CD1c-positive myeloid dendritic cell (primary cell): Measurements from ENCODE around the gene COL12A1.

Experiments used
- DNase-seq: peaks from one replicate; pipeline ENCODE4 v3.0.0-alpha.2; 2016; ENCODE audit errors: extremely low spot score

Gene COL12A1

DNA sequence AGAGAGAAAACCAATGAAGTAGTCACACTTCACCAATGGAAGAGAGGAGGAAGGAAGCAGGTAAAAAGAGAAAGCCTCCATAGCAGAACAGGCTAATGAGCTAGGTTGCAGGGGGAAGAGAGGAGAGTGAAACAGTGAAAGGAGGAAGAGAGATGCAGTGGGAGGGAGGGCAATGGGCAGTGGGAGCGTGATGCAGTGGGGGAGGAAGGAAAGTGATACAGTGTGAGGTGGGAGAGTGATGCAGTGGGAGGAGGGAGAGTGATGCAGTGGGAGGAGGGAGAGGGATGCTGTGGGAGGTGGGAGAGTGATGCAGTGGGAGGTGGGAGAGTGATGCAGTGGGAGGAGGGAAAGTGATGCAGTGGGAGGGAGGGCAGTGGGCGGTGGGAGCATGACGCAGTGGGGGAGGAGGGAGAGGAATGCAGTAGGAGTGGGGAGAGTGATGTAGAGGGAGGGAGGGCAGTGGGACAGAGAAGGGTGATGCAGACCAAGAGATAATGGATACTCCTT lies 29.7 kb downstream of the COL12A1 start:
- no peak for DNase-seq

DNA sequence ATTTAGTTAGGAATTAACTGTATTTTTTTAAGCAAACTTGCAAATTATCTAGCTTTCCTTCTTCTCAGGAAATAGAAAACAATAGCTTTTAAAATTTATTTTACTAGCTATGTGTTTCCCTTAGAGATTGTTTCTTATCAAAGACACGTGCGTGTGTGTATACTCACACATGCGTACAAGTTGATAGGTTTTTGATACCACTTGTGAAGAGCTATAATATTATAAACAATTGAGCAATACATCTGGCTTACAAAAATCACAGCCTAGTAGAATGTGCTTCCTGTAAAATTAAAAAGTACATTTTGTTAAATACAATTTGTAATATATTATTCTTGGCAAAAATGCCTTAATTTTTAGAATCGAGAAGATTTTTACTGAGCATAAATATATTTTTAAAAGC lies 33.9 kb downstream of the COL12A1 start:
- no peak for DNase-seq

DNA sequence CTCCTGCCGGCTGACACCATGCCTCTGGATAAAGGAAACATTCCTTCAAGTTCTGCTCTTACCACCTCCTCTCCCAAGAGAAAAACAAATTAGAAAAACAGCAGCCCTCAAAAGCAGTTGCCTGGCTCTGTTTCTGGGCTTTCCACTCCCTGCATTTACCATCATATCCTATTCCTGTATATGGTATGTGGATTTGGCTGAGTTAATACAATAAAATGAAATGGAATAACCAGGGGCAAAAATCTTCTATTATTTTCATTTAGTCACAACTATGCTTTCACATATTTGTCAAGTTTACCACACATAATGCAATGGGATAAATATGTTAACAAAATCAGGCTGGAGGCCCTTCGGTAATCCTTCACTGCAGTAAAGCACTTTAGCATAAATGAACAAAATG lies 34.3 kb downstream of the COL12A1 start:
- no peak for DNase-seq

DNA sequence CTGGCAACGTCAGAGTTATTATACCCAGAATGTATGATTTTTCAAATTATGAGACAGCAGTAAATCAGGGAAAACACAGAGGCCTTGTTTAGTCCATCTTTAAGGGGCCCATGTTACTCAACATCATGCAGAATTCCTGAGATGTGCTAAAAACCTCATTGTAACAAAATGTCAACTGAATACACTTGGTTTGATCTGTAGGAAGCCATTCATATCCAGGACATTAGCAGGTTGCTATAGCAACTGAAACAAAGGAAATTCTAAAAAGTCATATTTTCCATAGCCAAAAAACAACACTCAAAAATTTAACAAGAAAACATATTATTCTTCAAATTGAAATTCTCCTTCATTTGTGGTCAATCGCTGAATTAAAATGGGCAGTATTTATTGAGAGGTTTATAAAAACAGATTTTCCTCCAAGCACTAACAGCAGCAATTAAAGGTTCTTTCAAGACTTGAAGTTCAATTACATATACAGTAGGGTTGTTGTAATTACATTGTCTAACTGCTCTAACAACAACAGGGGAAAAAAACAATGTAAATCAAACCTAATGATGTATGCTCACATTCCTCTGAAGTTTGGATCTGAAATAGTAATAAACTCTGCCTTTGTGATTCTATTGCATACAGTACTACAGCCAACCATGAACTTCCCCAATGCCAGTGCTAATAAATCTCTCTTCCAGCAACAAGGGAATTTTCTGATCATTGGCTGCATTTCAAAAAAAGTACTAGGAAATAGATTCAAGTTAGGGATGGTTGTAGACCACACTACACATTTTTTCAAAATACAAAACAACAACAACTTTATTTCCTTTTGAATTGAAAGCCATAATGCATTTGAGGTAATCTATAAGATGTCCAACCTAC lies 34.9 kb downstream of the COL12A1 start:
- DNase-seq = no peak

- no peak for DNase-seq
Measured at GRCh38 chr6:75169689-75170586, 35.9 kb downstream of the COL12A1 start.

DNA sequence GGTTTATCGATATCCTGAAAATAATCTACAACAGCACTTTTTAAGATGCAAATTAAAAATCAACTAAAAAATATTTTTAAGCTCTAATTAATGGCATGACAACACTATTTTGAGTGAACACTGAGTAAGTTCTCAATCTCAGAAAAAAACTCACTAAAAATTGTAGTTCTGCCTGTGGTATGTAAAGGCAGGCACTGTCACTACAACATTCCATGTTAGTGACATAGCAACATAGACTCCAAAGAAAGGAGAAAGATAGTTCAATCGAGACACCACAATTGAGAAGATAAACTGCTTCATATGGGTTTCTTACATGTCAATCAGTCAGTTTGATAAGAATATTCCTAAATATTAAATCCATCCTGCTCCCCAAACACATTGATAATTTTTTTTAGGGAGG lies 38.0 kb downstream of the COL12A1 start:
- DNase-seq = no peak

- no peak for DNase-seq
Measured at GRCh38 chr6:75167325-75167724, 38.5 kb downstream of the COL12A1 start.

DNA sequence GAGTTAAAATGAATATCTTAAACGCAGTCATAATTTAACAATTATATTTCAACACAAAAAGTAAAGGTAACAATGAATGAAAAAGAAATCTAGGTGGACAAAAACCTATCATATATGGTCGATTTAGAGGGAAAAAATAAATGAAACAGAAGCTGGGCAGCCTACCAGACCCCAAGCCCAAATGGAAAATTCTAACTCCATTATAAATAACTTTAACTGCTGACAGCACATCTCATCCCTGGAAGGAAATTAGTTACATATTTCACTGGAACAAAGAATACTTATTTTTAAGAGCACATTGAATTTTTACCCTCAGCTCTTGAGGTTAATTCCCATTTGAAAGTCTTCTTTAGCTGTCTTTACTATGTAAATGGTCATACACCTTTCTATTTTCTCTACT lies 39.1 kb downstream of the COL12A1 start:
- DNase-seq = no peak

DNA sequence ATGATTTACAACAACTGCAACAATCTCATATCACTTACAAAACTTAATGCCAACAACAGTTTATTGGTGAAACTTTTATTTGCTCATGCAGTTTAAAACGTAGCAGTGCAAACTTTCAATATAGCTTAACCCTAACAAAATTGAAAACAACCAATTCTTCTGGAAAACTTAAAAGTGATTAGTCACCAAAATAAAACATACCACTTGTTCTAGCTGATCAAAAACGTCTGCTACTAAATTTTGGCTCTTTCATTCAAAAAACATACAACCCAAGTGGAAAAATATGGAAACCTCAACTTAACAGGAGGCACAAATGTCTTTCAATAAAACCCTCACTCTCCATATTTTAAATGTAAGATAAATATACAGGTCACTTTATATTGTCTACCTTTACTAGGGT lies 39.6 kb downstream of the COL12A1 start:
- DNase-seq = no peak

DNA sequence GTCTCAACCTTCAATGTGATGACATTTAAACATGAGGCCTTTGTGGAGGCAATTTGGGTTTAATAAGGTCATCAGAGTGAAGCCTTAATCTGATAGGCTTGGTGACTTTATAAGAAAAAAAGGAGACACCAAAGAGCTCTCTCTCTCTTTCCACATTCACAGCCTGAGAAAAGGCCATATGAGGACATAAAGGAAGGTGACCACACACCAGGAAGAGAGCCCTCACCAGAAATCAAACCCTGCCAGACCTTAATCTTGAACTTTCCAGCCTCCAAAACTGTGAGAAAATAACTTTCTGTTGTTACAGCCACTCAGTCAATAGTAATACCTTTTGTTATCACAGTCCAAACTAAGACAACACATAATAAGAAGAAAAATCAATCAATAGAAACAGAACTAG lies 47.7 kb downstream of the COL12A1 start:
- no peak for DNase-seq

- no peak for DNase-seq
Measured at GRCh38 chr6:75157336-75157735, 48.5 kb downstream of the COL12A1 start.

DNA sequence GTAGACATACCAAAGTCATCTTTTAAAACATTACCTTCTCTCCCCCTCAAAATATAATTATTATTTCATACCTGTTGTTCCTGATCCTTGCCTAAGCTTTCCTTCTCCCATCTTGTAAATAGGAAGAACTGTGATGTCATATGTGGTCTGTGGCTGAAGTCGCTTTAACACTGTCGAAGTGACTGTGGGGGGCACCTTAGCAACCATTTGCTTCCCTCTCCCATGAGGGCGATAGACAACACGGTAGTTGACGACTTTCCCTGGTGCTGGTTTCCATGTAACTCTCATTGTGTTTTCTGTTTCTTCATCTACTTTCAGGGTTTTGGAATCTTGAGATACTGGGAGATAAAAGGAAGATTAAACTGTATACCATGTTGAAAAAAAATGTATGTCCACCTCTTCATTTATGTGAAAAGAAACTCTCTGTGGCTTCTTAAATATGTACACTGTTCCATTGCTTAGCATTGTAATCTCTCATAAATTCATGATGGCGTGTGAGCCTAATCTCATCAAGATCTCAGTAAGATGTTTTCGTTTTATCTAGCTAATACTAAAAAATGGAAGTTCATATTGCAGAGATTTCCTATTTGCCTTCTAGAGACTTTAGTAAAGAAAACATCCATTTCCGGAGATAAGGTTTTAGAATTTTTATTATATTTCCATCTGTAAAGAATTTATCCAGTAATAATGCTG lies 49.5 kb downstream of the COL12A1 start:
- no peak for DNase-seq

- no peak for DNase-seq
Measured at GRCh38 chr6:75155631-75156030, 50.2 kb downstream of the COL12A1 start.

GRCh38 chr6:75154973-75155372 lies 50.9 kb downstream of the COL12A1 start:
- DNase-seq = no peak

GRCh38 chr6:75150685-75151412 lies 55.0 kb downstream of the COL12A1 start:
- no peak for DNase-seq

DNA sequence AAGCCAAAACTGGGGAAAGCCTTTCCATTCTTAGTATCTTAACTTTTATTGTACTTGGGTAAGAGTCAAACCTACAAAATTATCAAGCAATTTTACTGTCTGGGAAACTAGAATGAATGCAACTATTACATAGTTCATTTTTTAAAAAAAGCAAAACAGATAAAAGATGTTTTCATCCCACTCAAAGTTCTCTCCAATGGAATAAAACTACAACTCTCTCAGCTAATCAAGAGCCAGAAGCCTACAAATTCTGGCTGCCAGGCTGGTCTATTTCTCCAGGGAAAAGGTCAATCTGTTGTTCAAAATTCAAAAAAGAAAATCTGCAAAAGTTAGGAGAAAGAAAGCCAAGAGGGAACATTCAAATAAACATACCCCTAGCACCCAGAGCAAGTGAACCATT lies 56.2 kb downstream of the COL12A1 start:
- no peak for DNase-seq

- DNase-seq = no peak
Measured at GRCh38 chr6:75149240-75149639, 56.6 kb downstream of the COL12A1 start.

DNA sequence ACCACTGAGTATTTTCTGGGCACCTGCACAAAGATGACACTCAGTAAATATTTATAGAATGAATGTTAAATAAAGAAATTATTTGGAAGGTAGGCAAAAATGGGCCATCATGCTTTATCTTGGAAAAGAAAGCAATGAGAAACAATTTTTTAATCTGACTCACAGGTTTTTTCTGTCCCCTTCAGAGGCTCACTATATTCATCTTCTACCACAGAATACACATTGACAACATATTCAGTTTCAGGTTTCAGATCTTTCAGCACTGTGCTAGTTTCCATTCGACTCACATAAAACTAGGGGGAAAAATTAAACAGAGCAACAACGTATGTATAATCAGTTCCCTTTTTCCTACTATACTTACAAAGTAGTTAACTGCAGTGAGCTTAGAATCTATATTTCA lies 58.3 kb downstream of the COL12A1 start:
- DNase-seq = no peak

GRCh38 chr6:75145976-75146375 lies 59.9 kb downstream of the COL12A1 start:
- no peak for DNase-seq

GRCh38 chr6:75145211-75145610 lies 60.6 kb downstream of the COL12A1 start:
- no peak for DNase-seq

GRCh38 chr6:75144386-75144785 lies 61.5 kb downstream of the COL12A1 start:
- no peak for DNase-seq
